Measurements from ENCODE around the gene PLCB1. TPM values are rescaled to one million over a fixed set of nuclear protein-coding genes. Genes with fewer than 3 reads are reported as not detected.

Gene PLCB1
- polyA plus RNA-seq, 4 donors: 1.8 to 5.4 (median 2.0) TPM

- Histone ChIP-seq H3K36me3 (ENCODE audit: control insufficient read depth in 3 of 3, insufficient read depth in 2 of 3, low read depth in 1 of 3, low read length in 3 of 3) (no peaks in the 10 kb centered on the region), H3K4me3 (ENCODE audit: low read depth in 1 of 3, low read length in 3 of 3) (no peak overlapping the region), H3K4me1 (ENCODE audit: control insufficient read depth in 3 of 3, insufficient read depth in 2 of 3, low read depth in 1 of 3, low read length in 2 of 3) (no peaks in the 10 kb centered on the region), H3K9me3 (ENCODE audit: control insufficient read depth in 2 of 2, insufficient read depth in 1 of 2, low read depth in 1 of 2, low read length in 1 of 2) (no peaks in the 10 kb centered on the region), H3K27me3 (ENCODE audit: control insufficient read depth in 3 of 3, insufficient read depth in 3 of 3, low read length in 3 of 3) (no peaks in the 10 kb centered on the region), H3K27ac (ENCODE audit: low read depth in 1 of 3, low read length in 2 of 3) (no peak overlapping the region)
- FAIRE-seq (no peak), DNase-seq (no peak)
- WGBS, 3 donors: 83 to 95% (median 93%) methylated on average over 2 of the region's 2 CpGs
Observed at GRCh38 chr20:8526610-8527009, 394.5 kb downstream of the PLCB1 start.

GRCh38 chr20:8527998-8528723 lies 396.1 kb downstream of the PLCB1 start:
- no peaks in the 10 kb centered on the region for H3K9me3 ChIP-seq (ENCODE audit: control insufficient read depth in 2 of 2, insufficient read depth in 1 of 2, low read depth in 1 of 2, low read length in 1 of 2)
- WGBS, 3 donors: 62 to 85% (median 67%) methylated on average over 4 of the region's 4 CpGs
- H3K27ac ChIP-seq (ENCODE audit: low read depth in 1 of 3, low read length in 2 of 3): no peak overlapping the region
- H3K27me3 ChIP-seq (ENCODE audit: control insufficient read depth in 3 of 3, insufficient read depth in 3 of 3, low read length in 3 of 3): no peaks in the 10 kb centered on the region
- H3K4me1 ChIP-seq (ENCODE audit: control insufficient read depth in 3 of 3, insufficient read depth in 2 of 3, low read depth in 1 of 3, low read length in 2 of 3): no peaks in the 10 kb centered on the region
- H3K4me3 ChIP-seq (ENCODE audit: low read depth in 1 of 3, low read length in 3 of 3): no peak overlapping the region
- FAIRE-seq: no peak
- no peak for DNase-seq
- no peaks in the 10 kb centered on the region for H3K36me3 ChIP-seq (ENCODE audit: control insufficient read depth in 3 of 3, insufficient read depth in 2 of 3, low read depth in 1 of 3, low read length in 3 of 3)

GRCh38 chr20:8530022-8530421 lies 398.0 kb downstream of the PLCB1 start:
- DNase-seq (no peak), FAIRE-seq (no peak)
- Histone ChIP-seq H3K36me3 (ENCODE audit: control insufficient read depth in 3 of 3, insufficient read depth in 2 of 3, low read depth in 1 of 3, low read length in 3 of 3) (no peaks in the 10 kb centered on the region), H3K27me3 (ENCODE audit: control insufficient read depth in 3 of 3, insufficient read depth in 3 of 3, low read length in 3 of 3) (no peaks in the 10 kb centered on the region), H3K4me1 (ENCODE audit: control insufficient read depth in 3 of 3, insufficient read depth in 2 of 3, low read depth in 1 of 3, low read length in 2 of 3) (no peaks in the 10 kb centered on the region), H3K9me3 (ENCODE audit: control insufficient read depth in 2 of 2, insufficient read depth in 1 of 2, low read depth in 1 of 2, low read length in 1 of 2) (no peaks in the 10 kb centered on the region), H3K4me3 (ENCODE audit: low read depth in 1 of 3, low read length in 3 of 3) (no peak overlapping the region), H3K27ac (ENCODE audit: low read depth in 1 of 3, low read length in 2 of 3) (no peak overlapping the region)
- WGBS, 3 donors: 68 to 96% (median 82%) methylated on average over 1 of the region's 1 CpG

DNA sequence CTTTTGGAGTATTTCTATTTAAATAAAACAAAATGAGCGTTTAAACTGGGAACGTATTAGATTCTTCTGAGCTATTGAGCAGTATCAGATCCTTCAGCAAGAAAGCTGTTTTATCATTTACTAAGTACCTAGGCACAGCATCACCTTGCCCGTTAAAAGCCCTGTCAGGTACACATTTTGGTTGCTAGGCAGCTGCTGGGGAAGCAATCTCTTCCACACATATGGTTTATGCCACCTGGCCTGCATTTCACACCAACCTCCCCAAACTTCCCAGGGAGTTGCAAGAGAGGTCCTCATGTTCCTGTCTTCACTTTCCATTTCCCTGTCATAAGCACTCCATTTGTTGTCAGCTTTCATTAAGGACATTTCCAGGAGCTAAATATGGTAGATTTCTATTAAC lies 400.1 kb downstream of the PLCB1 start:
- FAIRE-seq (no peak), DNase-seq (no peak)
- 81 to 83% (median 82%) methylated on average over 3 of the region's 3 CpGs for WGBS, 3 donors
- Histone ChIP-seq H3K4me1 (ENCODE audit: control insufficient read depth in 3 of 3, insufficient read depth in 2 of 3, low read depth in 1 of 3, low read length in 2 of 3) (no peaks in the 10 kb centered on the region), H3K9me3 (ENCODE audit: control insufficient read depth in 2 of 2, insufficient read depth in 1 of 2, low read depth in 1 of 2, low read length in 1 of 2) (no peaks in the 10 kb centered on the region), H3K36me3 (ENCODE audit: control insufficient read depth in 3 of 3, insufficient read depth in 2 of 3, low read depth in 1 of 3, low read length in 3 of 3) (no peaks in the 10 kb centered on the region), H3K27ac (ENCODE audit: low read depth in 1 of 3, low read length in 2 of 3) (no peak overlapping the region), H3K27me3 (ENCODE audit: control insufficient read depth in 3 of 3, insufficient read depth in 3 of 3, low read length in 3 of 3) (no peaks in the 10 kb centered on the region), H3K4me3 (ENCODE audit: low read depth in 1 of 3, low read length in 3 of 3) (no peak overlapping the region)

DNA sequence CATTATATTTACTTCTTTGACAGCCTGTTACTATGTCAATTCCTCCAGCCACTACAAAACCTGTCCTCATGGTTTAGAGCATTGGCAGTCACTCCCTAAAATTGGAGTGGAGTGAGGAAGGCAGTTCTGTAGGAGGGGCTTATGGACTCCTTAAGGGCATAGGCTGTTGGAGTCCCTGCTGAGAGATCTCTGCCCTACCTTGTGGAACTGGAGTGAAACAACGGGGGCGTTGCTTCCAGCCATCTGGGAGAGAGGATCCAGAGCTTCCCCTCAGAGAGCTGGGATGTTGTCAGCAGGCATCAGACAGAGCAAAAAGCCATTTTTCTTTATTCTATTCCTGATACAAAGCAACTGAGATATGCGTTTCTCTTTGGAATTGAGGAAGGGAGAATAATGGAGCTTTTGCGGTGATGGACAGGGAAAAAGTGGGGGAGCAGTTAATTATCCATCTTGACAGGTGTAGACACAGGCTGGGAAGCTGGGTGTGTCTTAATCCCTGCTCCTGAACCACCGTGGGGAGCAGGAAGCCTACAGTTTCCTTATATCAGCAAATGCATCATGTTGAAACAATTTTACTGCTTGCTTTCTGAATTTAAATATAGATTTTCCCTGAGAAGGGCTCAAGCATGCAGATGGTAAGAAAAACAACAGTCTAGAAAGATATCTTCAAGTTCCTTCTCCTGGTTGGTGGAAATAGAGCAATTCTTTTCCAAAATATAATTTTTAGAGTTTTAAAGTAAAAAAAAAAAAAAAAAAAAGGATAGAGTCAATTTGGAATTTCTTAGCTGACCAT lies 402.5 kb downstream of the PLCB1 start:
- FAIRE-seq (no peak), DNase-seq (peak in 1 of 2 donors; percentile 6)
- Histone ChIP-seq H3K27me3 (ENCODE audit: control insufficient read depth in 3 of 3, insufficient read depth in 3 of 3, low read length in 3 of 3) (no peaks in the 10 kb centered on the region), H3K4me3 (ENCODE audit: low read depth in 1 of 3, low read length in 3 of 3) (no peak overlapping the region), H3K4me1 (ENCODE audit: control insufficient read depth in 3 of 3, insufficient read depth in 2 of 3, low read depth in 1 of 3, low read length in 2 of 3) (no peaks in the 10 kb centered on the region), H3K36me3 (ENCODE audit: control insufficient read depth in 3 of 3, insufficient read depth in 2 of 3, low read depth in 1 of 3, low read length in 3 of 3) (no peaks in the 10 kb centered on the region), H3K27ac (ENCODE audit: low read depth in 1 of 3, low read length in 2 of 3) (no peak overlapping the region), H3K9me3 (ENCODE audit: control insufficient read depth in 2 of 2, insufficient read depth in 1 of 2, low read depth in 1 of 2, low read length in 1 of 2) (no peaks in the 10 kb centered on the region)
- whole genome bisulfite sequencing, 3 donors: 20 to 54% (median 38%) methylated on average over 5 of the region's 5 CpGs

DNA sequence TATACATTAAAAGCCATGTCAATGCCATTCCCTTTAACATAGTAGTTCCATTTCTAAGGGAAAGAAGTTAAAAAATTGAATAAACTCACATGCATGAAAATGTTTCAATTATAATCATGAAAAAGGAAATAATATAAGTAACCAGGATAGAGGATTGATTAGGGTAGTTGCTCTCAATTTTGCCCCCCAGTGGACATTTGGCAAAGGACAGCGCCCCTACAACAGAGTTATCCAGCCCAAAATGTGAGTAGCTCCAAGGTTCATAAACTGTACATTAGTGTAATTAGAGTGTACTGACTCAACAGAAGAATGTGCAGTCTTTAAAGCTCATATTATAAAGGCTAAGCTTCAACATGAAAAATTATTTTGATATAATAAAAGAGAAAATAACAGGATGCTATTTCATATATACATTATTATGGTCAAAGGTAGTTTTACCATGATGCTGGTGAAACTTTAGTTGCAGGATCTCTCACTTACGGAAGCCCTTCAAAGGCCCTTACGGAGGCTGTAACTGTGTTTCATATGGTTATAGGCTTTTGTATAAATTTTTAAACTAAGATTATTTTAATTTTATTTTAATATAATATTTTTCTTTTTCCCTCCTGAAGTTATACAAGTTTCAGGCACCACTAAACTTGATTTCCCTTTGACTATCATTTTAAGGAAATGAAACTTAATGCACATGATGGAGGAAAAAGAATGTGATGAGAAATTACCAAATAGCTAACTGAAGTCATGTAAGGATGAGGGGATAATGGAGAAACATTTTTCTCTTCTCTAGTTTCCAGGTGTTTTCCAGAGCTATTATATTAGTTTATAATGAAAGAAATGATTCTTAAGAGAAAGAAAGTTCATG lies 403.6 kb downstream of the PLCB1 start:
- Histone ChIP-seq H3K27ac (ENCODE audit: low read depth in 1 of 3, low read length in 2 of 3) (no peak overlapping the region), H3K4me1 (ENCODE audit: control insufficient read depth in 3 of 3, insufficient read depth in 2 of 3, low read depth in 1 of 3, low read length in 2 of 3) (no peaks in the 10 kb centered on the region), H3K27me3 (ENCODE audit: control insufficient read depth in 3 of 3, insufficient read depth in 3 of 3, low read length in 3 of 3) (no peaks in the 10 kb centered on the region), H3K9me3 (ENCODE audit: control insufficient read depth in 2 of 2, insufficient read depth in 1 of 2, low read depth in 1 of 2, low read length in 1 of 2) (no peaks in the 10 kb centered on the region), H3K36me3 (ENCODE audit: control insufficient read depth in 3 of 3, insufficient read depth in 2 of 3, low read depth in 1 of 3, low read length in 3 of 3) (no peaks in the 10 kb centered on the region), H3K4me3 (ENCODE audit: low read depth in 1 of 3, low read length in 3 of 3) (no peak overlapping the region)
- WGBS, 3 donors: 88 to 96% (median 89%) methylated on average over 3 of the region's 3 CpGs
- FAIRE-seq (no peak), DNase-seq (no peak)

DNA sequence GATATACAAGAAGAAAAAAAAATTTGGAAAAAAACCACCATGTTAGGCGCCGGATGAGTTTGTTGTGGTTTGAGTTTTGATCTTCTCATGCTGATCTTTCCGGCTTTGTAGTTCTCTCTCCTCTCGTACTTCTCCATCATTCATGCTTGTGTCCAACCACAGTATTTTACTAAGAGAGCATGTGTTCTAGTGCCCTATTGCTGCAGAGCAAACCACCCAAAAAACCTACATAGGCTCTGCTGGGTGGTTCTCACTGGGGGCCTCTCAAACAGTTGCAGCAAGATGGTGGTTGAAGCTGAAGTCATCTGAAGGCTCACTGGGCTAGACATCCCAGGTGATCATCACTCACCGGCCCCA lies 404.2 kb downstream of the PLCB1 start:
- H3K4me3 ChIP-seq (ENCODE audit: low read depth in 1 of 3, low read length in 3 of 3): no peak overlapping the region
- H3K9me3 ChIP-seq (ENCODE audit: control insufficient read depth in 2 of 2, insufficient read depth in 1 of 2, low read depth in 1 of 2, low read length in 1 of 2): no peaks in the 10 kb centered on the region
- DNase-seq (no peak), FAIRE-seq (no peak)
- no peaks in the 10 kb centered on the region for H3K27me3 ChIP-seq (ENCODE audit: control insufficient read depth in 3 of 3, insufficient read depth in 3 of 3, low read length in 3 of 3)
- no peaks in the 10 kb centered on the region for H3K4me1 ChIP-seq (ENCODE audit: control insufficient read depth in 3 of 3, insufficient read depth in 2 of 3, low read depth in 1 of 3, low read length in 2 of 3)
- WGBS, 3 donors: 82 to 94% (median 93%) methylated on average over 5 of the region's 5 CpGs
- no peak overlapping the region for H3K27ac ChIP-seq (ENCODE audit: low read depth in 1 of 3, low read length in 2 of 3)
- no peaks in the 10 kb centered on the region for H3K36me3 ChIP-seq (ENCODE audit: control insufficient read depth in 3 of 3, insufficient read depth in 2 of 3, low read depth in 1 of 3, low read length in 3 of 3)

- Histone ChIP-seq H3K9me3 (ENCODE audit: control insufficient read depth in 2 of 2, insufficient read depth in 1 of 2, low read depth in 1 of 2, low read length in 1 of 2) (no peaks in the 10 kb centered on the region), H3K4me3 (ENCODE audit: low read depth in 1 of 3, low read length in 3 of 3) (no peak overlapping the region), H3K36me3 (ENCODE audit: control insufficient read depth in 3 of 3, insufficient read depth in 2 of 3, low read depth in 1 of 3, low read length in 3 of 3) (no peaks in the 10 kb centered on the region), H3K27ac (ENCODE audit: low read depth in 1 of 3, low read length in 2 of 3) (no peak overlapping the region), H3K27me3 (ENCODE audit: control insufficient read depth in 3 of 3, insufficient read depth in 3 of 3, low read length in 3 of 3) (no peaks in the 10 kb centered on the region), H3K4me1 (ENCODE audit: control insufficient read depth in 3 of 3, insufficient read depth in 2 of 3, low read depth in 1 of 3, low read length in 2 of 3) (no peaks in the 10 kb centered on the region)
- FAIRE-seq (no peak), DNase-seq (no peak)
Observed at GRCh38 chr20:8540466-8540865, 408.4 kb downstream of the PLCB1 start.
